Stimulated activated CD4-positive, alpha-beta T cell treated with anti-CD3 and anti-CD28 coated beads, Interleukin-15, amount 100 ng/mL, for 1 hour (primary cell): Measurements from ENCODE around the gene KCNMA1.

Source experiments
- DNase-seq, 2 donors: peaks; one replicate each; pipeline ENCODE4 v3.0.0-alpha.2; 2020; ENCODE audit warnings: low read depth in 1 of 2, low spot score in 1 of 2

KCNMA1 gene

GRCh38 chr10:77253147-77253545, 384.5 kb downstream of the KCNMA1 start:
- DNase-seq: no peak

- no peak for DNase-seq
These were observed 385.0 kb downstream of the KCNMA1 start for GRCh38 chr10:77252380-77253146.

DNA sequence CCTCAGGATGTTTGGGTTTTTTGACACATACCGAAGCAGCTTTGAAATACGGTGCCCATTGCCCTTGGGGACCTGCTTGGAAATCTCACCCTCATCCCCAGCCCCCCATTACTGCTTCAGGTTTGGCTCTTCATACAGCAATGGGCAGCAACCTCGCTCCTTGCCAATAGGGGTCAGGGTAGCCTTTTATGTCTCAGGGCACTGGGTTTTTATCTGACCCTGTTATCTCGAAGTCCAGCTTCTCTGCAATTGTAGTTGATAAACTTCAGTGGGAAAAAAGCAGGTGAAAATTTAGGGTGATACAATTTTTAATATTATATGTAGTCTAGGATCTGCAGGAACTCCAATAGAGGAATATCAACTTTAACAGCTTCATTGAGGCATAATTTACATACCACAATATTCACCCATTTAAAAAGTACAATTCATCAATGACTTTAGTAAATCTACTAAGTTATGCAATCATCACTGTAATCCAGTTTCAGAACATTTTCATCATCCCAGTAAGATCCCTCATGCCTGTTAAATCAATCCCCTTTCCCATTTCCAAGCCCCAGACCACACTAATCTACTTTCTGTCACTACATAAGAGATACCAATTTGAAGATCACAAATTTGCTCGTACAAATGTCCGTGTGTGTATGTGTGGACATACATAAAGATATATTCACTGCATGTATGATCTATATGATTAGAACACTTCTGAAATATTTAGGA, 386.2 kb downstream of the KCNMA1 start:
- DNase-seq: no peak

DNA sequence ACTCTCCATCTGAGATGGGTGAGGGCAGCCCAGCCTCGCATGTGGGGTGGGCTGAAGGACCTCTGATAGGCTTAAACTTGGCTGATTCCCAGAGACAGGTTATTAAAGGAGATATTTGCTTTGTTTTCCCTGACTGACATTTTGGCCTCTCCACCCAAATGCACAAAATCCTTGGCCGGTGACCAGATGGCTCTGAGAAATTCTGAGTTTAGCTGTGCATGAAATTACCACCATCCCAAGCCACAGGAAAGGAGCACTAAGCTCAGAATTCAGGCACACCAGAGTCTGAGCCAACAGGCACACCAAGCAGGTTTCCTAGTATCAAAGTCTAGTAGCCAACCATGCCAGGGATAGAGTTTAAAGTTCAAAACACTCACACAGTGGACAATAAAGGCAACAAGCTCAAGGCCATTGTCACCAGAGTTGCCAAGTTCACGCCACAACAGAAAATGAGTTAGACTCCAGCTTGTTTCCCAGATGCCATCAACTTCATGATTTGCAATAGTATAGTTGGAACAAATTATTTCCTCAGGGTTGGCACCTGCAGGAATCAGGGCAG, 387.6 kb downstream of the KCNMA1 start:
- DNase-seq: no peak

- DNase-seq: no peak
These were observed 389.4 kb downstream of the KCNMA1 start for GRCh38 chr10:77248104-77248790.

DNA sequence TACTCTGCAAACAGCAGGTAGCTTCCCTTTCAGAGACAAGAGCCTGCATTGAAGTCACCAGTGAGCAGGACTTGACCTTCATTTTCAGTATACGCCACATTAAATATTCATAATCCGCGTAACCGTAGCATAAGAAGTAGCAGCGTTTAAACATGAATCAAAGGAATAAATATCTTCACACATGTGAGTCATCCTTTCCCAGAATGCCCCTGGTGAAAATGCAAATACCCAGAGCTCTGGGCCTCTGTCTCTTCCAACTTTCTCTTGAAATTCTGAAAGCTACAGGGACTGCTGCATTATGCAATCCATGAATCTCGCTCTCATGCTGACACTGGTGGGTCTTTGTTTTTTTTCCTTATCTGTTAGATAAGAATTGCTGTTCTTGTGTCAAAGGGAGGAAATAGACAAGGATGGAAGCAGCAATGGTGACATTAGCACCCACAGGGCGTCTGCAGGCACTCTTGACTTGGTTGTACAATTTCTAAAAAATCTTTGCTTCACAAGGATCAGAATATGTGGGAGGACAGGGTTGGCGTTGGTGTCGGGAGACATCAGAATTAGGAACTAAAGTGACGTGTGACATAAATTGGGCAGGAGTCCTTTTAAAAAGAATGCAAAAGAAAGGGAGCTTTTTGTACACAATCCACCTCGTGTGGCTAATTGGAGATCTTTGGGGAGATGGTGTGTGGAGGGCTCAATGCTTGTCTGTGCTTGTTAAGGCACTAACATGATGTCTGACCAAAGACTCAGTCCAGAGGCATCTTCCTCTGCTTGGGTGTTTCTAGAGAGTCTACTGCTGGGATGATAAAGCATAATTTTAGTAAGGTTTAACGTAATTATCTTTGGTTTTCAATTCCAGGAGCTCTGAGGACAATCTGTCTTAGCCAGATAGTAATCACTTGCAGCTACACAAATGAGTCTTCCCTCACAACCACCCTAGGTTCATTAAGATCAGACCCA, 390.3 kb downstream of the KCNMA1 start:
- no peak for DNase-seq

GRCh38 chr10:77245953-77246352, 391.7 kb downstream of the KCNMA1 start:
- no peak for DNase-seq

DNA sequence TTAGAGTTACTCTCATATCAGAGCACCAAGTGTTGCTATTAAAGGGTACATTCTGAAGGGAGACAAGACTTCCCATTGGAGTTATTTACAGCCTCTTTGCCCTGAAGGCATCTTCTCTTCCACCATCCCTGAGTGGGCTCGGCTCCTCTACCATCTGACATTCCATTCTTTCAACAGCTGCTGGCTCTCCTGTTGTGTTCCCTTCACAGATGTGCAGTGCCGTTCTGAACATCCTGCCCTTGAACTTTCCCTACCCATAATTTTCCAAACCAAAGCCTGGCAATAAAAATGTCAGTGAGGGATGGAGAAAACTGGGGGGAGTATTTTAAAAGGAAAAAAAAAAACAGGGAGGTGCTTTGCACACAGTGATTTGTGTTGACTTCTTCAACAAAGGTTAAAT, 392.9 kb downstream of the KCNMA1 start:
- no peak for DNase-seq

DNA sequence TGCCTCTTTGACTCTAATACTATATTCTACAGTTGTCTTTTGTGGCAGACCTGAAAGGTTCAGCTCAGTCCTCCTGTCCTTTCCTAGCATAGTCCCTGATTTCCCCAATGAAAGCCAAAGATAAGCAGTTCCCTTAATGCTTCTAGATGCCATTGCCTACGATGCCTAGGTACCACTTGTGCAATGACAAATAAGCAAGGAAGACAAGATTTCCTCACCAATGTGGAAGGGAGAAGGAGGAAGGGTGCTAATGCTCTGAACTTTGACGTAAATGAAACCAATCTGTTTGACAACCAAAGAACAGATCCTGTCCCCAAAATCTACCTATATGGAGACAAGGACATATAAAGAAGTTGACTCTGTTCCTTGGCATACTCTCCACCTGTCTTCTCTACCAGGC, 393.3 kb downstream of the KCNMA1 start:
- DNase-seq: no peak

- no peak for DNase-seq
These were observed 396.3 kb downstream of the KCNMA1 start for GRCh38 chr10:77241350-77241725.

- DNase-seq: no peak
These were observed 396.8 kb downstream of the KCNMA1 start for GRCh38 chr10:77240706-77241349.

GRCh38 chr10:77240041-77240652, 397.5 kb downstream of the KCNMA1 start:
- no peak for DNase-seq

GRCh38 chr10:77237120-77237519, 400.5 kb downstream of the KCNMA1 start:
- DNase-seq: no peak

GRCh38 chr10:77236700-77237099, 400.9 kb downstream of the KCNMA1 start:
- DNase-seq: no peak

GRCh38 chr10:77236029-77236428, 401.6 kb downstream of the KCNMA1 start:
- DNase-seq: no peak

- DNase-seq: no peak
These were observed 403.0 kb downstream of the KCNMA1 start for GRCh38 chr10:77234599-77234998.

DNA sequence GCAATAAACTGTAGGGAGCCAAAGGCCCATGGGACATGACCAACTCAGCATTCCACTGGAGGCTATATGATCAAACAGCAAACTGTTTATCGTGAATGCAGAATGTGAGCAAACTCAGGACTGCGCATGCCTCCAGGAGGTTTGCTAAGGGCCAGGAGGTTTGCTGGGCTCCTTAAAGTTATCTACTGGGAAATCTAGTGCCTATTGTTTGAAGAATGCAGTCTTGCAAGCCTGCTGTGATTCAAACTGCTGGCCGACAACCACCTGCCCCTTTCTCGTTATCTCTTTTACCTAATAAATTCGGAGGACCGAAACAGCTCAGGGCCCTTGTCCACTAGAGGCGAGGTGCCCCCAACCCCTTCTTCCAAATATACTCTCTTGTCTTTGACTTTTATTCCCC, 404.1 kb downstream of the KCNMA1 start:
- no peak for DNase-seq

GRCh38 chr10:77231884-77232610, 405.6 kb downstream of the KCNMA1 start:
- no peak for DNase-seq

DNA sequence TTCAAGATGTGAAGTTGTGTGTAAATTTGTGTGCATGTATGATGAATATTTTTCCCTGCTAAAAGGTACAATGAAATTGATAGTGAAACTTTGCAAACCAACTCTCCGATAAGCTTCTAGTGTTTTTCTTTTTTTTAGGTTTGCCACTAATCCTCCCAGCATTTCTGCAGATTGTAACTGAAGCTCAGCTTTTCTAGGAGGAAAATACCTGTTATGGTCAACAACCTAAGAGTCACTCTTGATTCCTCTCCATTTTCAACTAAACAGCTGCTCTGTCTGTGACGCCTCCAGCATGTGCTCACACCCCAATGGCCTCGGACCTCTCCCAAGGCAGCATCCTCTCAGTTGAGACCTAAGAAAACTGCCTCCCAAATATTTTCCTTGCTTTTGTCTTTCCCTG, 406.2 kb downstream of the KCNMA1 start:
- no peak for DNase-seq
